VCaP (cell line): Measurements from ENCODE around the gene TINAG.

Experiments used
- H3K27ac ChIP-seq: fragments of 450-650 bp; 2 replicates; pipeline ENCODE4 v1.5.1; 2017
- TF ChIP-seq, protein P1 (sequence below): fragments of 450-650 bp; conservative IDR thresholded peaks from 2 replicates; pipeline ENCODE4 v1.5.1; 2017; ENCODE audit warnings: mild to moderate bottlenecking, moderate library complexity

TINAG gene

DNA sequence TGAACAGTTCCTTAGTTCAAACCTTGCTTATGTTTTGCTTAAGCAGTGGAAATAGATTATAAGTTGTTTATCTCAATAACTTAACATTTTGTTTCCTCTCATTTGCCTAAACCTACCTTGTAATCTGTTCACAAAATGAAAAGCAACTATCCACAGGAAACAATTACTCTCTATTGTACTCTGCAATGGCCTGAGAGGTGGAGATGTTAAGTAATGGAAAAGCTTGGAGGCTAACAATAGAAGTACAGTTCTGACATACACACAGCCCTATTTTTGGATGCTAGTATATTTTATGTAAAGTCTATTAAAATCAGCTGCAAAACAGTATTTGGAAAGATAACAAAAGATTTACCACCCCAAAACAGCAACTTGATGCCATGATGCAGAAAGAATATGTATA, 82.1 kb downstream of the TINAG start:
- no peak overlapping the region for H3K27ac ChIP-seq
- TF ChIP-seq, protein P1, sequence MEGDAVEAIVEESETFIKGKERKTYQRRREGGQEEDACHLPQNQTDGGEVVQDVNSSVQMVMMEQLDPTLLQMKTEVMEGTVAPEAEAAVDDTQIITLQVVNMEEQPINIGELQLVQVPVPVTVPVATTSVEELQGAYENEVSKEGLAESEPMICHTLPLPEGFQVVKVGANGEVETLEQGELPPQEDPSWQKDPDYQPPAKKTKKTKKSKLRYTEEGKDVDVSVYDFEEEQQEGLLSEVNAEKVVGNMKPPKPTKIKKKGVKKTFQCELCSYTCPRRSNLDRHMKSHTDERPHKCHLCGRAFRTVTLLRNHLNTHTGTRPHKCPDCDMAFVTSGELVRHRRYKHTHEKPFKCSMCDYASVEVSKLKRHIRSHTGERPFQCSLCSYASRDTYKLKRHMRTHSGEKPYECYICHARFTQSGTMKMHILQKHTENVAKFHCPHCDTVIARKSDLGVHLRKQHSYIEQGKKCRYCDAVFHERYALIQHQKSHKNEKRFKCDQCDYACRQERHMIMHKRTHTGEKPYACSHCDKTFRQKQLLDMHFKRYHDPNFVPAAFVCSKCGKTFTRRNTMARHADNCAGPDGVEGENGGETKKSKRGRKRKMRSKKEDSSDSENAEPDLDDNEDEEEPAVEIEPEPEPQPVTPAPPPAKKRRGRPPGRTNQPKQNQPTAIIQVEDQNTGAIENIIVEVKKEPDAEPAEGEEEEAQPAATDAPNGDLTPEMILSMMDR, result no peak

DNA sequence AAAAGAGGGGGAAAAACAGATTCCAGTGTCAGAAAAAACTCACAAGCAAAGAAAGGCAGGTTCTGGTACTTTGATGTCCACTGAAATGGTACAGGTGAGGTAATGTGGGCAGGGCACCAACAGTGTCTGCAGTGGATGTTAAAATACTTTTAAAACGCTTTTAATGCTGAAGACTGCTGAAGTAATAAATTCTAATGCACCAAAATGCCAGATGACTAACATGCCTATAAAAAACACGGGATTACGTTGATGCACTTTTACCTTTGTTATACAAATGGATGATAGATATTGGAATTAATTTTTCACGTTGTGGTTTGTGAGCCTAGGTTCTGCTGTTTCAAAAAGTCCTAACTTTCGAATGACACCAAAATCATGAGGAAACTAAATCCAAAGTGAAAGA, 83.3 kb downstream of the TINAG start:
- TF ChIP-seq, protein P1, result no peak
- no peak overlapping the region for H3K27ac ChIP-seq

DNA sequence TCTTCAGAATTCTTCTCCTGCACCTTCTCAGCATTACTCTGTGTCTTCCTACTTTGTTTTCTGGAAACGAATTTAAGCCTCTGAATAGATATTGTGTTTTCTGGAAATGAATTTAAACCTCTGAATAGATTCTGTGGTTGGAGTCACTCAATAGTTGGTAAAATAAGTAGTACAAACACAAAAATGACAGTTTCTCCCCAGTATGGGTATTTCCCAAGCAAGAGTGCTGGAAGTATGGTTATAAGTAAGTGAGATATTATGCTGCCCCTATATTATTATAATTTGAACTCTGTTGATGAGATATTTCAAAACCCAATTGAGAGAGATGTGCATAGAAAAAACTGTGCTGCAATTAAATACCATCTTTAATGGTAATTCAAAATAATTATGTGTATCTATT, 94.9 kb downstream of the TINAG start:
- TF ChIP-seq, protein P1, result no peak
- no peak overlapping the region for H3K27ac ChIP-seq

DNA sequence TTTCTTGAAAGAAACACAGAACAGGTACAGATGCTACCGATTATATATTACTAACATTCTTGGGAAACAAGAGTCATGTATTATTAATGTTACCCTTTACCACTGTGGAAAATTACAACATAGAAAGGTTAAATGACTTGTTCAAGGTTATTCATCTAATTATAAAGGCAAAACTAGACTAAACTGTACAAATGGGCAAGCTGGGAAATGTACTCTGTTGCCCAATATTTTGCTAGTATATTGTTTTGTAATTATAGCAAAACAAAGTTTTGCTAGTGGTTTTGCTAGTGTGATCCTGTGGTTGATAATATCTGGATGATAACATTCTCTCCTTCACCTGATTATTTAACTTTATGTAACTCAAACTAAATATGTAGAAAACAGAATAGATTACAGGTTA, 96.5 kb downstream of the TINAG start:
- TF ChIP-seq, protein P1, result no peak
- H3K27ac ChIP-seq, result no peak overlapping the region

DNA sequence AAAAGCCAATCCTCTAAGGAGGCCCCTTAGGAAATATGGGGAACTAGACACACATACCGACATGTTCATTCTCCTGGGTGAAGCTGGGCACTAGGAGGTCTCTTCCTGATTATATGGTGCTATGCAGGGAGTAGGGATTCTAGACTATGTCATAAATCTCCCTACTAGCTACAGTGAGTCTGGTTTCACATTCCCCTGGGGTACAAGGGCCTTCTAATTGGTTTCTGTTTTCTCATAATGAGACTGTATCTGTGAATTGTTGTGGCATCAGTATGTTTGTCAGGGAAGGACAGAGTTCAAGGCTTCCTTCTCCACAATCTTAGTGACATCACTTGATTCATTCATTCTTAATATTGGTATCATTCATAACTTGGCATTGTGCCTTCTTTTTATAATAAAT, 103.5 kb downstream of the TINAG start:
- H3K27ac ChIP-seq, result no peak overlapping the region
- TF ChIP-seq, protein P1, result no peak

DNA sequence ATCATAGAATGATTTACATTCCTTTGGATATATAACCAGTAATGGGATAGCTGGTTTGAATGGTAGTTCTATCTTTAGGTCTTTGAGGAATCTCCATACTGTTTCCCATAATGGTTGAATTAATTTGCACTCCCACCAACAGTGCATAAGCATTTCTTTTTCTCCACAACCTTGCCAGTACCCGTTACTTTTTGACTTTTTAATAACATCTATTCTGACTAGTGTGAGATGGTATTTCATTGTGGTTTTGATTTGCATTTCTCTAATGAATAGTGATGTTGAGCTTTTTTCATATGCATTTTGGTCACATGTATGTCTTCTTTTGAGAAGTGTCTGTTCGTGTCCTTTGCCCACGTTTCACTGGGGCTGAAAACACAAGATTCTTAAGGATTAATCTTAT, 107.3 kb downstream of the TINAG start:
- TF ChIP-seq, protein P1, result no peak
- H3K27ac ChIP-seq, result no peak overlapping the region

DNA sequence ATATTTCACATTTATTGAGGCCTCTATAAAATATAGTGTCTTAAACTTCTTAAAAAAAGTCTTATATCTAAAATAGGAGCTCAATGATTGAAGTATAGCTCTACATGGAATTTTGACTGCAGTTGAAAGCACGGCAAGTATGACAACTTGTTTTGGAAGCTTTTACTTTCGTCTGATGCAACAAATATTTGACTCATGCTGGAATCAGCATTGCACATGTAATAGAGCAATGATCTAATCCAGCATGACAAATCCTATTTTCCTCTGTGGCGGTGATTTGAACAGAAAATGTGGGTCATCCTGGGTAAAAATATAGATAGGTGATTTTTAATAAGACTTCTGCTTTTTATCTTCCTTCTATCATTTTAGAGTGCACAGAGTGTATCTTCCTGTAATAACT, 111.6 kb downstream of the TINAG start:
- H3K27ac ChIP-seq, result no peak overlapping the region

More for the DNA sequence above, 111.6 kb downstream of the TINAG start:
- TF ChIP-seq, protein P1, result no peak
